ENCODE measurements around the gene THSD1.
"Not testable (repeated sequence)": the region's sequence is repeated elsewhere in the genome, so short reads cannot be mapped to it uniquely, and the experiment has no call there.

THSD1 gene

DNA sequence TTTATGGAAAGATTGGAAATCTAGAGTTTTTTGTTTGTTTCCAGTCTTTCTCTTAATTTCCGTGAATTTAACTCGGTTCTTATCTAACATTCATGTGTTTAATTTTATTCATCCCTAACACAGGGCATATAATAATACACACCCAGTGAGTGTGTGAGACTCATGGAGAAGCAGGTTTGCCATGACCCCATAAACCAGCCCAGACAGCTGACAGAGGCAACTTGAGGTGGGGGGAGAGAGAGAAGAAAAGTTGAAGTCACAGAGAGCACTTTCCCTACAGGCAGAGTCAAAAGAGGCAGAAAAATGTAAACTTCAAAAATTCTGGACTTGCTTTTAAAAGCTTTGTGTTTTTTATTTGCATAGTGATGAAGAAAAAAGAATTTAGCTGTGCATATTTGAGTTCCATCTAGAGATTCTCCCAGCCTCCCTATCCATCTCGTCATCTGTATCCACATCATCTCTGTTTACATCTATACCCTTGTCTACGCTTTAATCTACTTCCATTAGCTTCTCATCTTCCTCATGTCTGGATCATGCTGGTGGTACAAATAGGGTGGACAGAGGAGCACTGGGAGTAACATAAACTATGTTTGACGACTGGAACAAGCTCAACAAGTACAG is 60.2 kb downstream of the THSD1 start:
- no peak for DNase-seq (ENCODE audit: low spot score)
- in situ Hi-C loops (cut with MboI; ENCODE audit: low sequenced_read_pairs, unreplicated experiment), result no loop called here
- TF ChIP-seq, protein P1, sequence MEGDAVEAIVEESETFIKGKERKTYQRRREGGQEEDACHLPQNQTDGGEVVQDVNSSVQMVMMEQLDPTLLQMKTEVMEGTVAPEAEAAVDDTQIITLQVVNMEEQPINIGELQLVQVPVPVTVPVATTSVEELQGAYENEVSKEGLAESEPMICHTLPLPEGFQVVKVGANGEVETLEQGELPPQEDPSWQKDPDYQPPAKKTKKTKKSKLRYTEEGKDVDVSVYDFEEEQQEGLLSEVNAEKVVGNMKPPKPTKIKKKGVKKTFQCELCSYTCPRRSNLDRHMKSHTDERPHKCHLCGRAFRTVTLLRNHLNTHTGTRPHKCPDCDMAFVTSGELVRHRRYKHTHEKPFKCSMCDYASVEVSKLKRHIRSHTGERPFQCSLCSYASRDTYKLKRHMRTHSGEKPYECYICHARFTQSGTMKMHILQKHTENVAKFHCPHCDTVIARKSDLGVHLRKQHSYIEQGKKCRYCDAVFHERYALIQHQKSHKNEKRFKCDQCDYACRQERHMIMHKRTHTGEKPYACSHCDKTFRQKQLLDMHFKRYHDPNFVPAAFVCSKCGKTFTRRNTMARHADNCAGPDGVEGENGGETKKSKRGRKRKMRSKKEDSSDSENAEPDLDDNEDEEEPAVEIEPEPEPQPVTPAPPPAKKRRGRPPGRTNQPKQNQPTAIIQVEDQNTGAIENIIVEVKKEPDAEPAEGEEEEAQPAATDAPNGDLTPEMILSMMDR (IDR thresholded peaks at IDR 0.05; ENCODE audit: borderline replicate concordance, control extremely low read depth, extremely low read depth, insufficient read depth, missing control alignments), result no peak

DNA sequence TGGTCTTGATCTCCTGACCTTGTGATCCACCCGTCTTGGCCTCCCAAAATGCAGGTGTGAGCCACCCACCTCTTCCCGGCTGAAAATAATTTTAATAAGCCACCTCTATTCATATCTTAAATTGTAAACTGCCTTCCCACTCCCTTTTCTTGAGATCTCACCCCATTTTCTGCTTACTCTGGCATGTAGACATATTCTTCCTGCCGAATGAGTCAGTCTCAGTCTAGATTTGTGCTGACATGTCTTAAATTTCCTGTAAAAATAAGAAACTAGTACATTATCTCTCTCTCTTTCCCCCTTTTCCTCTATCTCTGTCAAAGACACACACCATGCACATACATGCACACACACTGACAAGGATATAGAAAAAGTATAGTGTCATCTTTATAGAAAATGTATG is 60.9 kb downstream of the THSD1 start:
- TF ChIP-seq, protein P1 (IDR thresholded peaks at IDR 0.05; ENCODE audit: borderline replicate concordance, control extremely low read depth, extremely low read depth, insufficient read depth, missing control alignments), result no peak
- no peak for DNase-seq (ENCODE audit: low spot score)
- in situ Hi-C loops (cut with MboI; ENCODE audit: low sequenced_read_pairs, unreplicated experiment), result no loop called here

DNA sequence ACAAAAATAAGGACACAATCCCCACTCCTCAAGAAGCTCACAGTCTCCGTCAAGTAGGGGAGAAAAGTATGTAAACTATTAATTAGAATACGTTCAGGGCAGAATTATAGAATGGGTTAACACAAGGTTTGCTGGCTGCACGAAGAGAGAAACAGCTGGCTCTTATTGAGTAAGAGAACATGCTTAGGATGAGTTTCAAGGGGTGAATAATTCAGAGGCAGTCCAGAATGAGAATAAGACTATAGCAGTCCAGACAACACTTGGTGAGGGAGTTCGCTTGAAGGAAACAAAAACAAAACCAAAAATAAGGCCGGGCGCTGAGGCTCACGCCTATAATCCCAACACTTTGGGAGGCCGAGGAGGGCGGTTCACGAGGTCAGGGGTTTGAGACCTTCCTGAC is 61.9 kb downstream of the THSD1 start:
- no peak for DNase-seq (ENCODE audit: low spot score)
- TF ChIP-seq, protein P1 (IDR thresholded peaks at IDR 0.05; ENCODE audit: borderline replicate concordance, control extremely low read depth, extremely low read depth, insufficient read depth, missing control alignments), result no peak
- in situ Hi-C loops (cut with MboI; ENCODE audit: low sequenced_read_pairs, unreplicated experiment), result no loop called here

DNA sequence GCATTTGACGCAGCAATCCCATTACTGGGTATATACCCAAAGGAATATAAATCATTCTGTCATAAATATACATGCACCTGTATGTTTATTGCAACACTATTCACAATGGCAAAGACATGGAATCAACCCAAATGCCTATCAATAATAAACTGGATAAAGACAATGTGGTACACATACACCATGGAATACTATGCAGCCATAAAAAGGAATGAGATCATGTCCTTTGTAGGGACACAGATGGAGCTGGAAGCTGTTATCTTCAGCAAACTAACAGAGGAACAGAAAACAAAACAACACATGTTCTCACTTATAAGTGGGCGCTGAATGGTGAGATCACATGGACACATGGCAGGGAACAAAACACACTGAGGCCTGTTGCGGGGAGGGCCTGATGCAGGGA is 63.8 kb downstream of the THSD1 start:
- in situ Hi-C loops (cut with MboI; ENCODE audit: low sequenced_read_pairs, unreplicated experiment), result not testable (repeated sequence)

DNA sequence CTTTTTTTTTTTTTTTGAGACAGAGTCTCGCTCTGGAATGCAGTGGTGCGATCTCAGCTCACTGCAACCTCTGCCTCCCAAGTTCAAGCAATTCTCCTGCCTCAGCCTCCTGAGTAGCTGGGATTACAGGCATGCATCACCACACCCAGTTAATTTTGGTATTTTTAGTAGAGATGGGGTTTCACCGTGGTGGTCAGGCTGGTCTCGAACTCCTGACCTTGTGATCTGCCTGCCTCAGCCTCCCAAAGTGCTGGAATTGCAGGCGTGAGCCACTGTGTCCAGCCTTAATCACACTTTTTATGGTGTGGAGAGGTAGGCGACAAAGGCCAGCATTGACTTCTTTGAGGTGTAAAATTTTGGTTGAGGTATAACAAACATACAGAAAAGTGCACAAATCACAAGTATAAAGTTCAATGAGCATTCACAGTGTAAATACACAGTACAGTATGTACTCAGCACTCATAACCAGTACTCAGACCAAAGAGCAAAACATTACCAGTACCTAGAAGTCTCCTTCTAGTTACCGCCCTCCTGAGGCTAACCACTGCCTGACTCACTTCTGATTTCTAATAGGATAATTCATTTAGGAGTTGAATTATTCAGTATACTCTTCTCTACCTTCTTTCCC is 68.0 kb downstream of the THSD1 start:
- not testable (repeated sequence) for DNase-seq (ENCODE audit: low spot score)

More for the DNA sequence above, 63.8 kb downstream of the THSD1 start:
- not testable (repeated sequence) for DNase-seq (ENCODE audit: low spot score)

DNA sequence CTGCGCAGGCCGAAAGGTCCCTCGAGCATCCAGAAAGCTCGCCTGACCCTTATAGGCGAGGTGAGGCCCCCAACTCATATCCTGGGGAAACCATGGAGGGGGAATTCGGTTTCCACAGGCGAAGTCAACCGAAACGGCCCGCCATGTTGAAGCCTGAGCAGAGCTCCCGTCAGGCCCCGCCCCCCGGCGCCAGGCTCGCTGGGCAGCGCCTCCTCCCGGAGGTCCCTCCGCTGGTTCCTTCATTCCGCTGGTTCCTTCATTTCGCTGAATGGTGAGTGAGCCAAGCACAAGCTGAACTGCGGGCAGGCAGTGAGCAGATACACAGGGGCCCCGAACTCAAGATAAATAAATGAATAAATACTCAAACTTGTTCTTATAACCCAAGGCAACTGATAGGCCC is 71.9 kb downstream of the THSD1 start:
- DNase-seq (ENCODE audit: low spot score); in situ Hi-C loops (cut with MboI; ENCODE audit: low sequenced_read_pairs, unreplicated experiment): not testable (repeated sequence)

More for the DNA sequence above, 68.0 kb downstream of the THSD1 start:
- in situ Hi-C loops (cut with MboI; ENCODE audit: low sequenced_read_pairs, unreplicated experiment), result not testable (repeated sequence)

DNA sequence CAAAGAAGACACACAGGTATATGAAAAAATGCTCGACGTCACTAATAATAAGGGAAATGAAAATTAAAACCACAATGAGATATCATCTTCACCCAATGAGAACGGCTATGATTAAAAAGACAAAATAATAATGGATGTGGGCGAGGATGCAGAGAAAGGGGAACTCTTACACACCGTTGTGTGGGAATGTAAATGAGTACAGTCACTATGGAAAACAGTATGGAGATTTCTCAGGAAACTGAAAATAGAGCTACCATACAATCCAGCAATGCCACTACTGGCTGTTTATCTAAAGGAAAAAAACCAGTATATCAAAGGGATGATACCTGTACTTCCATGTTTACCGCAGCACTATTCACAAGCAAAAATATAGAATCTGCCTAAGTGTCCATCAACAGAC is 74.1 kb downstream of the THSD1 start:
- in situ Hi-C loops (cut with MboI; ENCODE audit: low sequenced_read_pairs, unreplicated experiment); DNase-seq (ENCODE audit: low spot score): not testable (repeated sequence)

Measured in GM13976 (cell line).